DOHH2 (cell line): ENCODE measurements around the gene ZNF641.

ENCODE experiments used
- H3F3A ChIP-seq: fragments of 200-600 bp; sonication (generic), shearing (Covaris generic); 2 replicates; pipeline ENCODE4 v1.6.0; 2016; ENCODE audit warnings: antibody characterized with exemption, mild to moderate bottlenecking; ENCODE audit not compliant: control insufficient read depth, insufficient read depth
- H3K27ac ChIP-seq: fragments of 200-600 bp; sonication (generic); 2 replicates; pipeline ENCODE4 v1.5.1; 2014; ENCODE audit warnings: low read depth, mild to moderate bottlenecking, low read length, moderate library complexity
- H3K27me3 ChIP-seq: fragments of 200-600 bp; sonication (generic); 2 replicates; pipeline ENCODE4 v1.6.1; 2014; ENCODE audit warnings: mild to moderate bottlenecking, low read length, mixed read lengths; ENCODE audit not compliant: control insufficient read depth
- H3K36me3 ChIP-seq: fragments of 200-600 bp; sonication (generic); 2 replicates; pipeline ENCODE4 v1.6.1; 2014; ENCODE audit warnings: mild to moderate bottlenecking, low read length, moderate library complexity, mixed read lengths; ENCODE audit not compliant: control insufficient read depth
- H3K4me1 ChIP-seq: fragments of 200-600 bp; sonication (generic); 2 replicates; pipeline ENCODE4 v1.6.1; 2014; ENCODE audit warnings: mild to moderate bottlenecking, low read length, mixed read lengths; ENCODE audit not compliant: control insufficient read depth
- H3K4me2 ChIP-seq: fragments of 200-600 bp; sonication (generic); 2 replicates; pipeline ENCODE4 v1.6.0; 2014; ENCODE audit warnings: mild to moderate bottlenecking, low read length, moderate library complexity
- H3K4me3 ChIP-seq: fragments of 200-600 bp; sonication (generic); 2 replicates; pipeline ENCODE4 v1.5.1; 2014; ENCODE audit warnings: mild to moderate bottlenecking, low read length, mixed read lengths
- H3K79me2 ChIP-seq: fragments of 200-600 bp; sonication (generic); 2 replicates; pipeline ENCODE4 v1.6.1; 2014; ENCODE audit warnings: mild to moderate bottlenecking, low read length, mixed read lengths; ENCODE audit not compliant: control insufficient read depth
- H3K9me2 ChIP-seq: fragments of 200-600 bp; sonication (generic); replicated peaks from 2 replicates; pipeline ENCODE4 v1.6.1; 2014; ENCODE audit warnings: mild to moderate bottlenecking, low read length, mixed read lengths; ENCODE audit not compliant: control insufficient read depth
- H3K9me3 ChIP-seq: fragments of 200-600 bp; sonication (generic); 2 replicates; pipeline ENCODE4 v1.6.1; 2014; ENCODE audit warnings: antibody characterized with exemption, low read length, mixed read lengths; ENCODE audit not compliant: control insufficient read depth, insufficient read depth
- H4K20me1 ChIP-seq: fragments of 200-600 bp; sonication (generic); 2 replicates; pipeline ENCODE4 v1.6.0; 2014; ENCODE audit warnings: low read depth, mild to moderate bottlenecking, antibody characterized with exemption, low read length, moderate library complexity; ENCODE audit not compliant: control insufficient read depth, insufficient read depth
- CTCF ChIP-seq: fragments of 200-600 bp; sonication (generic); IDR thresholded peaks from one replicate; pipeline ENCODE4 v1.5.1; 2014; ENCODE audit warnings: antibody characterized with exemption, mild to moderate bottlenecking, low read depth, low read length; ENCODE audit not compliant: poor library complexity, severe bottlenecking
- EZH2phosphoT487 ChIP-seq: fragments of 200-600 bp; sonication (generic); IDR thresholded peaks from 2 replicates; pipeline ENCODE4 v1.6.1; 2017; ENCODE audit warnings: borderline replicate concordance, mild to moderate bottlenecking, antibody characterized with exemption, low read length, moderate library complexity, mixed read lengths

The ZNF641 gene

DNA sequence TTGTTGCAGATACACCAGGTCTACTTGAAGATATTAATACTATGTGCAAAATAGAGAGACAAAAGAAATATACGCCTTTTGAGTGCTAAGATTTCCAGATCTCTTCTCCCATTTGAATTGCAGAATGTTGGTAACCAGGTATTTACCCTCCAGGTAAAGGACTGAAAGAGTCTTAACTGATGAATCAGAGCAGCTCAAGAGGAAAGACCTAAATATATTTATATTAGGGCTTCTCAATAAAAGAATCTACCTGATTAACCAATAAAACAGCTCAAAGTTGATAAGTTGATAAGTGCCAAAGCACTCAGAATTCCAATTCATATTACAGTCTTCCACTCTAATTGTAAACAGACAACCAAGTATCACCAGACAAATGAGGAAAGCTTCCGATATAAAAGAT is 59.2 kb downstream of the ZNF641 start:
- no peaks in the 10 kb centered on the region for H3F3A ChIP-seq

DNA sequence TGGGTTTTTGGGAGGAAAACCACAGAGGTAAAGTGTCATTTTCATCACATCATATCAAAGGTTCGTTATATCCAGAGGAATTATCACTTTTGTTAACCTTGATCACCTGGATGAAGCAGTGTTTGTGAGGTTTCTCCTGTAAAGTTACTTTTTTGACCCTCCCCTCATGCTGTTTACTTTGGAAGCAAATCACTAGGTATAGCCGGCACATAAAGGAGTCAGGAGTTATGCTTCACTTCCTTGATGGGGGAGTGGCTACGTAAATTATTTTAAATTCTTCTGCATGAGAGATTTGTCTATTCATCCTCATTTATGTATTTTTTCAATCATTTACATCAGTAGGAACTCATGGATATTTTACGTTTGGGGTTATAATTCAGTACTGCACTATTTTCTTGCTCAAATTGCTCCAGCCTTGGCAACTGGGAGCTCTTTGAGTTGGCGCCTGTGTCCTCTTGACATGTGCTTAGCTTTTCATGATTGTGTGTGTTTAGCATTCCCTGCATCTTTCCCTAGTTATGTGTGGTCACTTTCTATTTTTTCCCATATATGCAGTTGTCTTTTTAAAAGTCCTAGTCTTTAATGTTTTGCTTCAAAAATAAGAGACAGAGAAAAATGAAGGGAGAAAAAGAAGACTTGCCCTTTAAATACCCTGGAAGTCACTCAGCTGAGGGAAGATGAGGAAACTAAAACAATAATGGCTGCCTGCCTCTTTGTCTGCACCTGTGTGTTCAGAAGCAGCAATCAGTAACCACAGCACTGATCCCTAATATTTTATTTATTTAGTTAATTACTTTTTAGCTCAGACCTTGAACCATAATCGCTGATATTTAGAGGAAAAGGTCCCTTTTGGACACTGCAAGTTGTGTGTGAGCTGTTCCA is 62.1 kb downstream of the ZNF641 start:
- H3K9me3 ChIP-seq = no peaks in the 10 kb centered on the region
- no peak overlapping the region for H3K4me2 ChIP-seq
- no peak for TF ChIP-seq EZH2phosphoT487
- no peak for TF ChIP-seq CTCF
- H3K27ac ChIP-seq = no peak overlapping the region
- H3F3A ChIP-seq = no peaks in the 10 kb centered on the region
- no peaks in the 10 kb centered on the region for H3K79me2 ChIP-seq
- H3K4me1 ChIP-seq = peaks cover 7% of the 10 kb centered on the region
- no peak overlapping the region for H3K4me3 ChIP-seq
- no peaks in the 10 kb centered on the region for H3K9me2 ChIP-seq
- H4K20me1 ChIP-seq = no peaks in the 10 kb centered on the region
- no peaks in the 10 kb centered on the region for H3K36me3 ChIP-seq
- H3K27me3 ChIP-seq = no peaks in the 10 kb centered on the region

More for the DNA sequence above, 59.2 kb downstream of the ZNF641 start:
- H3K4me3 ChIP-seq = no peak overlapping the region
- H3K4me2 ChIP-seq = no peak overlapping the region
- H3K36me3 ChIP-seq = no peaks in the 10 kb centered on the region
- H3K9me2 ChIP-seq = no peaks in the 10 kb centered on the region
- H4K20me1 ChIP-seq = no peaks in the 10 kb centered on the region
- peaks cover under 1% of the 10 kb centered on the region for H3K4me1 ChIP-seq
- H3K27ac ChIP-seq = no peak overlapping the region
- TF ChIP-seq CTCF (no peak), EZH2phosphoT487 (no peak)
- H3K79me2 ChIP-seq = no peaks in the 10 kb centered on the region
- no peaks in the 10 kb centered on the region for H3K9me3 ChIP-seq
- no peaks in the 10 kb centered on the region for H3K27me3 ChIP-seq
